Erythroblast (primary cell): ENCODE measurements around the gene FBXO42.

Source experiments
- GATA1 ChIP-seq: IDR thresholded peaks from 2 replicates; pipeline ENCODE4 v1.6.1; 2011; ENCODE audit warnings: low read depth, mild to moderate bottlenecking, control low read depth, low read length, moderate library complexity
- POLR2A ChIP-seq: IDR thresholded peaks from 2 replicates; pipeline ENCODE4 v1.6.1; 2011; ENCODE audit warnings: mild to moderate bottlenecking, low read length

- TF ChIP-seq POLR2A (no peak), GATA1 (no peak)
Measured at GRCh38 chr1:16375521-16376340, 23.5 kb upstream of the FBXO42 start.
